Caco-2 (cell line): ENCODE results near the gene BICD2. TPM values are rescaled to one million over a fixed set of nuclear protein-coding genes. Genes with fewer than 3 reads are reported as not detected.
A peak's percentile ranks its signal among the peaks of the same experiment; 100 is the strongest.

ENCODE experiments used
- BruUV-seq: library from RNA; stranded (reverse); fragments of 400-500 nt; replicated peaks from 2 replicates; lab custom pipeline; 2021; lab: Mats Ljungman, UMichigan
- CTCF ChIA-PET: fragments of 300-600 bp; sonication (Branson Sonifier 250); formaldehyde crosslinking; loops from one replicate; lab custom pipeline; 2022; ENCODE audit warnings: antibody characterized with exemption; lab: Charles Lee
- POLR2A ChIA-PET: fragments of 300-600 bp; sonication (Branson Sonifier 250); formaldehyde crosslinking; loops from one replicate; lab custom pipeline; 2022; ENCODE audit warnings: antibody characterized with exemption; lab: Charles Lee
- DNase-seq, 2 experiments: peaks; one replicate each; pipeline versions ENCODE4 v3.0.0 to v3.0.0-alpha.2; 2020 to 2022
- H3K27me3 ChIP-seq: replicated peaks from 2 replicates; pipeline ENCODE4 v1.6.0; 2011; ENCODE audit warnings: low read length; ENCODE audit not compliant: control insufficient read depth, insufficient read depth
- H3K36me3 ChIP-seq: 2 replicates; pipeline ENCODE4 v1.5.1; 2011; ENCODE audit warnings: low read length; ENCODE audit not compliant: control insufficient read depth, insufficient read depth
- H3K4me1 ChIP-seq: fragments of 250-450 bp; sonication (Bioruptor Pico); 2 replicates; pipeline ENCODE4 v1.5.1; 2020; ENCODE audit warnings: mild to moderate bottlenecking
- H3K4me3 ChIP-seq: 2 replicates; pipeline ENCODE4 v1.5.1; 2011; ENCODE audit warnings: low read depth, mild to moderate bottlenecking, control low read depth, low read length
- H3K9me3 ChIP-seq: fragments of 250-450 bp; sonication (Bioruptor Pico); 2 replicates; pipeline ENCODE4 v1.5.1; 2020; ENCODE audit warnings: mild to moderate bottlenecking, moderate library complexity
- H3K27ac Mint-ChIP-seq: one replicate; pipeline ENCODE4 v1.8.0; 2022; ENCODE audit warnings: mixed read lengths; ENCODE audit not compliant: unreplicated experiment
- H3K27me3 Mint-ChIP-seq: one replicate; pipeline ENCODE4 v1.8.0; 2022; ENCODE audit warnings: mixed read lengths; ENCODE audit not compliant: insufficient read depth, unreplicated experiment
- H3K36me3 Mint-ChIP-seq: one replicate; pipeline ENCODE4 v1.8.0; 2022; ENCODE audit warnings: mild to moderate bottlenecking, mixed read lengths; ENCODE audit not compliant: insufficient read depth, unreplicated experiment
- H3K4me1 Mint-ChIP-seq: one replicate; pipeline ENCODE4 v1.8.0; 2022; ENCODE audit warnings: low read depth, mixed read lengths; ENCODE audit not compliant: unreplicated experiment
- H3K4me3 Mint-ChIP-seq: one replicate; pipeline ENCODE4 v1.8.0; 2022; ENCODE audit warnings: mild to moderate bottlenecking, moderate library complexity, mixed read lengths; ENCODE audit not compliant: unreplicated experiment
- H3K9me3 Mint-ChIP-seq: one replicate; pipeline ENCODE4 v1.8.0; 2022; ENCODE audit warnings: mixed read lengths; ENCODE audit not compliant: unreplicated experiment
- CTCF ChIP-seq, 2 experiments: fragments of 200-600 bp in 1 of 2; IDR thresholded peaks; 1 replicate in 1 of 2; 2 replicates in 1 of 2; pipeline versions ENCODE4 v1.5.1 to v1.8.0; 2011 to 2022; ENCODE audit warnings: antibody characterized with exemption in 1 of 2, control low read depth in 1 of 2, inconsistent platforms in 1 of 2, low read depth in 1 of 2, low read length in 1 of 2, mild to moderate bottlenecking in 1 of 2, moderate library complexity in 1 of 2; ENCODE audit not compliant: insufficient read depth in 1 of 2, severe bottlenecking in 1 of 2, unreplicated experiment in 1 of 2
- intact Hi-C: fragments of 100-400 bp; cut with micrococcal nuclease; formaldehyde crosslinking; loops from one replicate; pipeline ENCODE4 v1.10.0; 2022; ENCODE audit not compliant: unreplicated experiment
- total RNA-seq: library from RNA; stranded (reverse); gene quantifications from 2 replicates; pipeline ENCODE4 v1.2.3, GENCODE V29; 2022

The BICD2 gene
- total RNA-seq, 1 experiment from 2014 or later = 13.7 TPM

- no peaks in the 10 kb centered on the region for H3K9me3 Mint-ChIP-seq
- intact Hi-C loops = no loop called here
- CTCF ChIA-PET = no interaction called here
- H3K9me3 ChIP-seq = no peaks in the 10 kb centered on the region
- POLR2A ChIA-PET = no interaction called here
- BruUV-seq = no TSS peak
- DNase-seq = no peak
- no peaks in the 10 kb centered on the region for H3K36me3 Mint-ChIP-seq
- H3K4me1 Mint-ChIP-seq = peaks cover 7% of the 10 kb centered on the region
- H3K27ac Mint-ChIP-seq = no peak overlapping the region
- H3K4me3 ChIP-seq = peak overlapping the region; percentile 90
- peak overlapping the region; percentile 99 for H3K4me3 Mint-ChIP-seq
- TF ChIP-seq CTCF (IDR thresholded peaks at IDR 0.05; ENCODE audit: insufficient read depth in 1 of 2, low read depth in 1 of 2, low read length in 1 of 2, severe bottlenecking in 1 of 2, unreplicated experiment in 1 of 2) = no peak
- H3K27me3 Mint-ChIP-seq = no peaks in the 10 kb centered on the region
- no peaks in the 10 kb centered on the region for H3K27me3 ChIP-seq
- no peaks in the 10 kb centered on the region for H3K36me3 ChIP-seq
- H3K4me1 ChIP-seq = no peaks in the 10 kb centered on the region
Measured at GRCh38 chr9:92762781-92763708, 1.6 kb downstream of the BICD2 start.

GRCh38 chr9:92762196-92762595, 2.4 kb downstream of the BICD2 start:
- no peaks in the 10 kb centered on the region for H3K36me3 Mint-ChIP-seq
- POLR2A ChIA-PET = no interaction called here
- H3K9me3 Mint-ChIP-seq = no peaks in the 10 kb centered on the region
- Histone ChIP-seq H3K27me3 (no peaks in the 10 kb centered on the region), H3K9me3 (no peaks in the 10 kb centered on the region), H3K4me3 (no peak overlapping the region), H3K36me3 (no peaks in the 10 kb centered on the region), H3K4me1 (no peaks in the 10 kb centered on the region)
- H3K4me3 Mint-ChIP-seq = peak overlapping the region; percentile 99
- no peak overlapping the region for H3K27ac Mint-ChIP-seq
- no peak for DNase-seq
- intact Hi-C loops = no loop called here
- TF ChIP-seq CTCF (IDR thresholded peaks at IDR 0.05; ENCODE audit: insufficient read depth in 1 of 2, low read depth in 1 of 2, low read length in 1 of 2, severe bottlenecking in 1 of 2, unreplicated experiment in 1 of 2) = no peak
- no peaks in the 10 kb centered on the region for H3K27me3 Mint-ChIP-seq
- CTCF ChIA-PET = no interaction called here
- H3K4me1 Mint-ChIP-seq = peaks cover 7% of the 10 kb centered on the region
- BruUV-seq = TSS peak; percentile 23

GRCh38 chr9:92761686-92762085, 2.9 kb downstream of the BICD2 start:
- BruUV-seq = no TSS peak
- Histone ChIP-seq H3K27me3 (no peaks in the 10 kb centered on the region), H3K4me1 (no peaks in the 10 kb centered on the region), H3K4me3 (no peak overlapping the region), H3K36me3 (no peaks in the 10 kb centered on the region), H3K9me3 (no peaks in the 10 kb centered on the region)
- H3K4me3 Mint-ChIP-seq = no peak overlapping the region
- TF ChIP-seq CTCF (IDR thresholded peaks at IDR 0.05; ENCODE audit: insufficient read depth in 1 of 2, low read depth in 1 of 2, low read length in 1 of 2, severe bottlenecking in 1 of 2, unreplicated experiment in 1 of 2) = no peak
- H3K27ac Mint-ChIP-seq = no peak overlapping the region
- H3K27me3 Mint-ChIP-seq = no peaks in the 10 kb centered on the region
- no peaks in the 10 kb centered on the region for H3K9me3 Mint-ChIP-seq
- POLR2A ChIA-PET = no interaction called here
- intact Hi-C loops = no loop called here
- no peak for DNase-seq
- CTCF ChIA-PET = no interaction called here
- peaks cover 7% of the 10 kb centered on the region for H3K4me1 Mint-ChIP-seq
- H3K36me3 Mint-ChIP-seq = no peaks in the 10 kb centered on the region
